Kidney (tissue), 14 donors: Measurements from ENCODE around the gene DPYSL3. TPM values are rescaled to one million over a fixed set of nuclear protein-coding genes. Genes with fewer than 3 reads are reported as not detected.
A peak's percentile ranks its signal among the peaks of the same experiment; 100 is the strongest.

Experiments used
- DNase-seq, 5 donors: peaks; one replicate each; pipeline ENCODE4 v3.0.0-alpha.2; 2013 to 2020
- FAIRE-seq: peaks from 2 replicates; lab custom pipeline; 2012; peaks lifted over from hg19 to GRCh38; lab: Jason Lieb, UNC
- H3K27ac ChIP-seq, 2 donors: one replicate each; pipeline ENCODE4 v1.7.0; 2013; ENCODE audit warnings: low read depth in 2 of 2, low read length in 2 of 2, inconsistent platforms in 1 of 2
- H3K27me3 ChIP-seq: one replicate; pipeline ENCODE4 v1.7.1; 2013; ENCODE audit warnings: low read length, inconsistent platforms; ENCODE audit not compliant: control insufficient read depth, insufficient read depth
- H3K36me3 ChIP-seq, 3 donors: one replicate each; pipeline versions ENCODE4 v1.7.0 to v1.7.1; 2013; ENCODE audit warnings: low read length in 3 of 3, control low read depth in 1 of 3, inconsistent platforms in 1 of 3; ENCODE audit not compliant: insufficient read depth in 3 of 3, control insufficient read depth in 2 of 3
- H3K4me1 ChIP-seq, 3 donors: one replicate each; pipeline versions ENCODE4 v1.7.0 to v1.7.1; 2013; ENCODE audit warnings: low read length in 3 of 3, inconsistent platforms in 1 of 3, low read depth in 1 of 3; ENCODE audit not compliant: control insufficient read depth in 2 of 3, insufficient read depth in 2 of 3
- H3K4me3 ChIP-seq, 3 donors: one replicate each; pipeline versions ENCODE4 v1.7.0 to v1.8.1; 2013; ENCODE audit warnings: low read length in 3 of 3, control low read depth in 1 of 3, inconsistent platforms in 1 of 3
- H3K9ac ChIP-seq, 3 donors: one replicate each; pipeline versions ENCODE4 v1.7.0 to v1.7.1; 2013; ENCODE audit warnings: low read length in 3 of 3, control low read depth in 1 of 3, inconsistent platforms in 1 of 3
- H3K9me3 ChIP-seq, 3 donors: one replicate each; pipeline versions ENCODE4 v1.7.0 to v1.7.1; 2013; ENCODE audit warnings: low read length in 3 of 3, control low read depth in 1 of 3, inconsistent platforms in 1 of 3; ENCODE audit not compliant: control insufficient read depth in 2 of 3, insufficient read depth in 1 of 3
- intact Hi-C: fragments of 100-400 bp; cut with DNase I; formaldehyde crosslinking; loops from one replicate; pipeline ENCODE4 v1.11.1; 2022
- polyA plus RNA-seq: library from polyadenylated mRNA; stranded (reverse); fragments of 350-450 nt; fragmentation: Illumina TruSeq; extraction: RNeasy Lipid Tissue Mini Kit (QIAGEN cat#74804); gene quantifications from one replicate; pipeline ENCODE4 v1.2.3, GENCODE V29; 2014; ENCODE audit warnings: low read depth, low replicate concordance; ENCODE audit not compliant: insufficient read depth
- total RNA-seq: library from RNA; stranded (reverse); fragmentation: NEBNext Ultra II Directional; extraction: Animal tissue kit (Norgen Biotek cat#: 25700); gene quantifications from one replicate; pipeline ENCODE4 v1.2.1, GENCODE V29; 2021
- TF ChIP-seq, protein P1 (sequence below): IDR thresholded peaks from 3 replicates; pipeline ENCODE4 v1.5.1; 2012; ENCODE audit warnings: mild to moderate bottlenecking, moderate library complexity, borderline replicate concordance; ENCODE audit not compliant: insufficient read depth; ENCODE audit errors: extremely low read depth
- donor health status: control.
- donor health status: control.
- donor health status: control.
- donor health status: control.
- donor health status: control.
- donor health status: DM: yes; HTN: yes; CAD: no.
- donor health status: Normal renal cell carcinoma (clear cell type).

DPYSL3 gene
- total and polyA plus RNA-seq, 2 donors from 2014 or later, result 7.1 to 19.1 TPM

DNA sequence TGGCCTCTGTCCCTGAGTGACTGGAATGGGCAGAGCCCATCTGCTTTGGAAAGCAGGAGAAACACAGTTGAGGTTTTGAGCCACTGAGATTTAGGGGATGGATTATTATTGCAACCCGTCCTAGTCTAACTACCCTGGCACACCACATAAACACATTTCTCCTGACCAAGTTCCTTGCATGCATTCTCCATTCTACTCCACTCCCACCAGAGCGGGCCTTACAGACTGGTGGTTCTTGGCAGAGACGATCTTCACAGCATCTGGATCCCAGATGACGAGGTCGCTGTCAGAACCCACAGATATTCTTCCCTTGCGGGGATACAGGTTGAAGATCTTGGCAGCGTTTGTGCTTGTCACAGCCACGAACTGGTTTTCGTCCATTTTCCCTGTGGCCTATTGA lies 111.0 kb downstream of the DPYSL3 start:
- H3K4me1 ChIP-seq, result no peaks in the 10 kb centered on the region
- TF ChIP-seq, protein P1, sequence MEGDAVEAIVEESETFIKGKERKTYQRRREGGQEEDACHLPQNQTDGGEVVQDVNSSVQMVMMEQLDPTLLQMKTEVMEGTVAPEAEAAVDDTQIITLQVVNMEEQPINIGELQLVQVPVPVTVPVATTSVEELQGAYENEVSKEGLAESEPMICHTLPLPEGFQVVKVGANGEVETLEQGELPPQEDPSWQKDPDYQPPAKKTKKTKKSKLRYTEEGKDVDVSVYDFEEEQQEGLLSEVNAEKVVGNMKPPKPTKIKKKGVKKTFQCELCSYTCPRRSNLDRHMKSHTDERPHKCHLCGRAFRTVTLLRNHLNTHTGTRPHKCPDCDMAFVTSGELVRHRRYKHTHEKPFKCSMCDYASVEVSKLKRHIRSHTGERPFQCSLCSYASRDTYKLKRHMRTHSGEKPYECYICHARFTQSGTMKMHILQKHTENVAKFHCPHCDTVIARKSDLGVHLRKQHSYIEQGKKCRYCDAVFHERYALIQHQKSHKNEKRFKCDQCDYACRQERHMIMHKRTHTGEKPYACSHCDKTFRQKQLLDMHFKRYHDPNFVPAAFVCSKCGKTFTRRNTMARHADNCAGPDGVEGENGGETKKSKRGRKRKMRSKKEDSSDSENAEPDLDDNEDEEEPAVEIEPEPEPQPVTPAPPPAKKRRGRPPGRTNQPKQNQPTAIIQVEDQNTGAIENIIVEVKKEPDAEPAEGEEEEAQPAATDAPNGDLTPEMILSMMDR, result no peak
- H3K9ac ChIP-seq, result no peak overlapping the region
- DNase-seq (no peak), FAIRE-seq (no peak)
- H3K4me3 ChIP-seq, result no peak overlapping the region
- H3K9me3 ChIP-seq, result no peaks in the 10 kb centered on the region
- H3K36me3 ChIP-seq, result no peaks in the 10 kb centered on the region
- intact Hi-C loops, result no loop called here
- H3K27ac ChIP-seq, result no peak overlapping the region
- H3K27me3 ChIP-seq, result no peaks in the 10 kb centered on the region

DNA sequence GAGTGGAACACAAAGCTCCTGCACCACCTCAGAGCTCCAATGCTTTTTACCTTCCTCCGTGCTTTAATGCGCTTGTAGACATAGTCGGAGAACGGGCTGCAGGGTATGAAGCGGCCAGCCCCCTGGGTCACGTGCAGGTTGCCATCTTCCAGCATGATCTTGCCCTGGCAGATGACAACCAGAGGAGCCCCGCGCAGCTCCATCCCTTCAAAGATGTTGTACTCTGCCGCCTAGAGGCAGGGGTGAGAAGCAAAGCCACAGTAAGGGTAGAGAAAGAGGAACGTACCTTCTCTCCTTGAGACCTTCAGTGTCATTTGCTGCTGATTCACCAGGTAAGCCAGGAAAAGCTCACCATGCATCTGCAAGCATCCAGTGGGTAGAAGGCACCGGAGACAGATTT lies 112.3 kb downstream of the DPYSL3 start:
- no peak for FAIRE-seq
- Histone ChIP-seq H3K36me3 (no peaks in the 10 kb centered on the region), H3K27ac (no peak overlapping the region), H3K9me3 (no peaks in the 10 kb centered on the region), H3K27me3 (no peaks in the 10 kb centered on the region), H3K9ac (no peak overlapping the region), H3K4me1 (no peaks in the 10 kb centered on the region), H3K4me3 (no peak overlapping the region)
- intact Hi-C loops, result no loop called here
- TF ChIP-seq, protein P1, result no peak
- no peak for DNase-seq

DNA sequence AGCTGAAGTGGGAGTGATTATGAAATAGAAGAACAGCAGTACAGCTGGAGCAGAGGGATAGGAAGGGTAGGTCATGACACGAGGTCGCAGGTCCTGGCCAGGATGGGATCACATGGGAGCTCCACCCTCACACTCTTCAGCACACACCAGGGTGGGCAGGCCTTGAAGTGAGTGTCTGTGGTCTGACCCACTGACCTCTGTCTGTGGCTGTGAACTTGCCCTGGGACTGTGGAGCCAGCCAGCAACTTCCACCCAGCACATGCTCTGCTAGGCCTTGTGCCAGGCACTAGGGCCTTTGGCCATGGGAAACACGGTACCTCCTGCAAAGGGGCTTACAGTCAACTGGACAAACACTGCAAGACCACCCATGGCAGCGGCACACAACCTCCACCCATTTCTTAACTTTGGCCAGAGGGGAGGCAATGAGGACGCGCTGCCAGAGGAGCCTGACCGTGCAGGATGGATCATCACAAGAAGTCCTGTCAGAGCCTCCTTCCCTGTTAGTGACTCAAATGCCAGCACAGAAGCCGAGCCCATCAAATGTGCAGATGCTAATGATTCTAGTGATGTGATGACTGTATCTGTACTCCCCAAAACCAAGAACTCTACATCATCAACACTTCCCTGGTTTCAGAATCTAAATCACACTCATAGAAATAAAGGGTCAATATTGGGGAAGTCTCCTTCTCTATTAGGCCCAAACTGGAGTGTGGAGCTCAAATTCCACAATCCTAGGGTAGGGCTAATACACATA lies 113.6 kb downstream of the DPYSL3 start:
- Histone ChIP-seq H3K9ac (no peak overlapping the region), H3K4me1 (no peaks in the 10 kb centered on the region), H3K36me3 (no peaks in the 10 kb centered on the region), H3K27ac (no peak overlapping the region), H3K9me3 (no peaks in the 10 kb centered on the region), H3K4me3 (no peak overlapping the region), H3K27me3 (no peaks in the 10 kb centered on the region)
- intact Hi-C loops, result no loop called here
- TF ChIP-seq, protein P1, result no peak
- FAIRE-seq (no peak), DNase-seq (peak in 1 of 5 donors; percentile 72)
